Keratinocyte (primary cell): ENCODE results near the gene ZNF804B. TPM values are rescaled to one million over a fixed set of nuclear protein-coding genes. Genes with fewer than 3 reads are reported as not detected.

ENCODE experiments used
- DNase-seq: peaks from one replicate; pipeline ENCODE4 v3.0.0-alpha.2; 2011; ENCODE audit warnings: low read depth, missing footprints, low spot score
- FAIRE-seq: peaks from 2 replicates; lab custom pipeline; 2011; peaks lifted over from hg19 to GRCh38; lab: Jason Lieb, UNC
- H2AFZ ChIP-seq: 2 replicates; pipeline ENCODE4 v1.6.0; 2012; ENCODE audit warnings: low read length, control low read depth, inconsistent platforms; ENCODE audit not compliant: control insufficient read depth
- H3K27ac ChIP-seq: 2 replicates; pipeline ENCODE4 v1.5.1; 2011; ENCODE audit warnings: low read length; ENCODE audit not compliant: control insufficient read depth, insufficient read depth
- H3K27me3 ChIP-seq: 3 replicates; pipeline ENCODE4 v1.6.0; 2011; ENCODE audit warnings: low read length; ENCODE audit not compliant: control insufficient read depth, insufficient read depth; ENCODE audit errors: extremely low read depth
- H3K36me3 ChIP-seq, 2 experiments: 2 replicates in 1 of 2; 3 replicates in 1 of 2; pipeline ENCODE4 v1.5.1; 2011; ENCODE audit warnings: low read length in 2 of 2, mild to moderate bottlenecking in 1 of 2; ENCODE audit not compliant: control insufficient read depth in 2 of 2, insufficient read depth in 2 of 2; ENCODE audit errors: extremely low read depth in 1 of 2
- H3K4me1 ChIP-seq: 3 replicates; pipeline ENCODE4 v1.5.1; 2011; ENCODE audit warnings: low read length; ENCODE audit not compliant: control insufficient read depth, insufficient read depth; ENCODE audit errors: extremely low read depth
- H3K4me2 ChIP-seq: 3 replicates; pipeline ENCODE4 v1.6.0; 2011; ENCODE audit warnings: low read depth, low read length; ENCODE audit not compliant: control insufficient read depth, insufficient read depth; ENCODE audit errors: extremely low read depth
- H3K4me3 ChIP-seq, 3 experiments: fragments of 200-600 bp in 1 of 3; sonication (generic) in 1 of 3; 2 replicates in 2 of 3; 3 replicates in 1 of 3; pipeline ENCODE4 v1.5.1; 2011 to 2016; ENCODE audit warnings: low read length in 3 of 3, mild to moderate bottlenecking in 3 of 3, control low read depth in 2 of 3, inconsistent platforms in 1 of 3, low read depth in 1 of 3, mixed read lengths in 1 of 3, mixed run types in 1 of 3, moderate library complexity in 1 of 3; ENCODE audit not compliant: control insufficient read depth in 2 of 3, insufficient read depth in 2 of 3; ENCODE audit errors: extremely low read depth in 1 of 3
- H3K79me2 ChIP-seq: 2 replicates; pipeline ENCODE4 v1.6.0; 2012; ENCODE audit warnings: low read length; ENCODE audit not compliant: control insufficient read depth, insufficient read depth
- H3K9ac ChIP-seq: 3 replicates; pipeline ENCODE4 v1.6.0; 2011; ENCODE audit warnings: low read length; ENCODE audit not compliant: control insufficient read depth, insufficient read depth; ENCODE audit errors: extremely low read depth
- H3K9me1 ChIP-seq: 3 replicates; pipeline ENCODE4 v1.6.0; 2011; ENCODE audit warnings: low read length; ENCODE audit not compliant: control insufficient read depth, insufficient read depth; ENCODE audit errors: extremely low read depth
- H3K9me3 ChIP-seq: 2 replicates; pipeline ENCODE4 v1.5.1; 2012; ENCODE audit warnings: low read depth, low read length; ENCODE audit not compliant: control insufficient read depth
- H4K20me1 ChIP-seq: 3 replicates; pipeline ENCODE4 v1.6.0; 2011; ENCODE audit warnings: low read length; ENCODE audit not compliant: control insufficient read depth, insufficient read depth; ENCODE audit errors: extremely low read depth
- EZH2 ChIP-seq: IDR thresholded peaks from one replicate; pipeline ENCODE4 v1.6.1; 2012; ENCODE audit warnings: inconsistent platforms, mild to moderate bottlenecking, low read length, moderate library complexity
- dilution Hi-C: fragments of 300-500 bp; cut with MboI; formaldehyde crosslinking; loops from one replicate; pipeline ENCODE4 v1.7.0; 2020; ENCODE audit warnings: low sequenced_read_pairs; ENCODE audit not compliant: extremely low pct_ligation_motif_present
- polyA plus RNA-seq, 5 experiments: library from polyadenylated mRNA; depleted of rRNA in 3 of 5; stranded (reverse) in 3 of 5; stranded (forward) in 1 of 5; unstranded in 1 of 5; fragments of >200 nt; gene quantifications; 1 replicate in 1 of 5; 2 replicates in 3 of 5; 3 replicates in 1 of 5; pipeline versions ENCODE4 v1.2.1 to v1.2.3, GENCODE V29; 2011 to 2012; ENCODE audit warnings: missing spikeins in 2 of 5, low read depth in 1 of 5, low replicate concordance in 1 of 5
- TF ChIP-seq, protein P1 (sequence below), 3 experiments: IDR thresholded peaks in 1 of 3; conservative IDR thresholded peaks in 1 of 3; optimal IDR thresholded peaks in 1 of 3; 2 replicates in 2 of 3; 3 replicates in 1 of 3; pipeline versions ENCODE3 to v1.5.1; 2011; ENCODE audit warnings: low read length in 3 of 3, mild to moderate bottlenecking in 3 of 3, moderate library complexity in 2 of 3, control low read depth in 1 of 3, inconsistent platforms in 1 of 3; ENCODE audit not compliant: insufficient read depth in 2 of 3; ENCODE audit errors: extremely low read depth in 1 of 3

ZNF804B gene
- polyA plus RNA-seq, 1 donor (not counting 4 experiments of a cell fraction or from before 2014, with no cell fraction given), result not detected

DNA sequence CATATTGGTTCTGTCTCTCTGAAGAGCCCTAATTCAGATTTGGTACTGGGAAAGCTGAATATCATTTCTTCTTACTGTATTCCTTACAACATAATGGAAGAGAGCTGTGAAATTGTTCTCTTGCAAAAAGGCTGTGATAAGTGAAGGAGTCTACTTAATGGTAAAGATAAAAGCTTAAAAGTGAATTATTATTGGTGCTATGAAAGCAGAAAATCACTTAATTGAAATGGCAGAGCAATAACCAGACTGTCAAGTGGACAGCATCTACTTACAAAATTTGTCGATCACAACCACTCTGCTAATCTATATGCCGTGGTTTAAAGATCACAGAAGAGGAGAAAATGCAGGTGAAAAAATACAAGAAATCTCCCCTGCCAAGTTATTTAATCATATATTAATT lies 300.7 kb downstream of the ZNF804B start:
- no peak overlapping the region for H3K27ac ChIP-seq
- H3K79me2 ChIP-seq, result no peaks in the 10 kb centered on the region
- no peaks in the 10 kb centered on the region for H3K9me3 ChIP-seq
- no peaks in the 10 kb centered on the region for H3K36me3 ChIP-seq
- dilution Hi-C loops, result loop anchor here (25.0 kb wide), 1 partner anchor 102 kb away; no protein-coding TSS in a partner anchor
- H3K9me1 ChIP-seq, result no peaks in the 10 kb centered on the region
- no peaks in the 10 kb centered on the region for H3K4me1 ChIP-seq
- H3K4me3 ChIP-seq, result no peak overlapping the region
- TF ChIP-seq, protein P1, sequence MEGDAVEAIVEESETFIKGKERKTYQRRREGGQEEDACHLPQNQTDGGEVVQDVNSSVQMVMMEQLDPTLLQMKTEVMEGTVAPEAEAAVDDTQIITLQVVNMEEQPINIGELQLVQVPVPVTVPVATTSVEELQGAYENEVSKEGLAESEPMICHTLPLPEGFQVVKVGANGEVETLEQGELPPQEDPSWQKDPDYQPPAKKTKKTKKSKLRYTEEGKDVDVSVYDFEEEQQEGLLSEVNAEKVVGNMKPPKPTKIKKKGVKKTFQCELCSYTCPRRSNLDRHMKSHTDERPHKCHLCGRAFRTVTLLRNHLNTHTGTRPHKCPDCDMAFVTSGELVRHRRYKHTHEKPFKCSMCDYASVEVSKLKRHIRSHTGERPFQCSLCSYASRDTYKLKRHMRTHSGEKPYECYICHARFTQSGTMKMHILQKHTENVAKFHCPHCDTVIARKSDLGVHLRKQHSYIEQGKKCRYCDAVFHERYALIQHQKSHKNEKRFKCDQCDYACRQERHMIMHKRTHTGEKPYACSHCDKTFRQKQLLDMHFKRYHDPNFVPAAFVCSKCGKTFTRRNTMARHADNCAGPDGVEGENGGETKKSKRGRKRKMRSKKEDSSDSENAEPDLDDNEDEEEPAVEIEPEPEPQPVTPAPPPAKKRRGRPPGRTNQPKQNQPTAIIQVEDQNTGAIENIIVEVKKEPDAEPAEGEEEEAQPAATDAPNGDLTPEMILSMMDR (optimal IDR thresholded peaks at IDR 0.05 in 1 of 3, IDR thresholded peaks at IDR 0.05 in 1 of 3, conservative IDR thresholded peaks at IDR 0.05 in 1 of 3; ENCODE audit: extremely low read depth in 1 of 3, insufficient read depth in 2 of 3, low read length in 3 of 3), result no peak
- no peak for TF ChIP-seq EZH2
- H3K4me2 ChIP-seq, result no peak overlapping the region
- no peaks in the 10 kb centered on the region for H4K20me1 ChIP-seq
- H2AFZ ChIP-seq, result no peak overlapping the region
- no peaks in the 10 kb centered on the region for H3K27me3 ChIP-seq
- FAIRE-seq (no peak), DNase-seq (no peak)
- H3K9ac ChIP-seq, result no peak overlapping the region

DNA sequence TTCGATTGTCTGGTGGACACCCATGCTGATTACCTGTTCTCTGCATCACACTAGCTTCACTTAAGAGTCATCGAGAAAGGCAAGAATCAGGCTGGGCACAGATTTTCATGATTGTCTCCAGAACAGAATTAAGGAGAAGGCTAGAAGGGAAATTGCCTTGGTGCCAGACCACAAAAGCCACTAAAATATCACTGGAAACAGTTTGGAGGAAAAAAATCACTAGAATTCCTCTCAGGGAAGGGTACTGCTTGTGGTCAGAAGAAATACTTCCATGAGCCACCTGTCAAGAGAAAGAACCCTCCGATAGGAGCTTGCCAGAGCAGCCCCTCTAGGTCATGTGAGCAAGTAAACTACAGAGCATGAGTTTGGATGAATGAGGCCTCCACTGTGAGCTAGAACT lies 305.3 kb downstream of the ZNF804B start:
- H3K9me1 ChIP-seq, result no peaks in the 10 kb centered on the region
- DNase-seq (no peak), FAIRE-seq (no peak)
- H2AFZ ChIP-seq, result no peak overlapping the region
- no peak overlapping the region for H3K4me2 ChIP-seq
- H3K4me3 ChIP-seq, result no peak overlapping the region
- dilution Hi-C loops, result loop anchor here (25.0 kb wide), 1 partner anchor 97 kb away; no protein-coding TSS in a partner anchor
- H3K27me3 ChIP-seq, result no peaks in the 10 kb centered on the region
- TF ChIP-seq, protein P1 (optimal IDR thresholded peaks at IDR 0.05 in 1 of 3, IDR thresholded peaks at IDR 0.05 in 1 of 3, conservative IDR thresholded peaks at IDR 0.05 in 1 of 3; ENCODE audit: extremely low read depth in 1 of 3, insufficient read depth in 2 of 3, low read length in 3 of 3), result no peak
- no peak for TF ChIP-seq EZH2
- no peaks in the 10 kb centered on the region for H3K4me1 ChIP-seq
- H3K27ac ChIP-seq, result no peak overlapping the region
- no peaks in the 10 kb centered on the region for H3K79me2 ChIP-seq
- H4K20me1 ChIP-seq, result no peaks in the 10 kb centered on the region
- no peaks in the 10 kb centered on the region for H3K36me3 ChIP-seq
- H3K9ac ChIP-seq, result no peak overlapping the region
- H3K9me3 ChIP-seq, result no peaks in the 10 kb centered on the region
